ENCODE measurements around the gene CACNB1. TPM values are rescaled to one million over a fixed set of nuclear protein-coding genes. Genes with fewer than 3 reads are reported as not detected.

CACNB1 gene
- total and polyA plus RNA-seq, 2 experiments from 2014 or later = 1.9 to 4.2 TPM

GRCh38 chr17:39213852-39214251 lies 16.4 kb upstream of the CACNB1 start:
- no peaks in the 10 kb centered on the region for H3K9me3 ChIP-seq (ENCODE audit: low read depth)
- no peak overlapping the region for H3K27ac ChIP-seq
- TF ChIP-seq EZH2 (IDR thresholded peaks at IDR 0.05; ENCODE audit: borderline replicate concordance) (no peak), CTCF (IDR thresholded peaks at IDR 0.05; ENCODE audit: poor library complexity) (no peak), EZH2phosphoT487 (IDR thresholded peaks at IDR 0.05; ENCODE audit: low read depth, severe bottlenecking, unreplicated experiment) (no peak)
- no peak overlapping the region for H3K4me3 ChIP-seq
- no peak overlapping the region for H3K4me2 ChIP-seq
- H3K79me2 ChIP-seq = no peaks in the 10 kb centered on the region
- peak; percentile 50 for DNase-seq (ENCODE audit: low spot score)
- peaks cover 9% of the 10 kb centered on the region for H3K4me1 ChIP-seq (ENCODE audit: insufficient read depth)
- 65% methylated on average over 9 of the region's 9 CpGs for WGBS (ENCODE audit: low lambda C conversion rate, missing lambda C conversion rate)
- no peak overlapping the region for H2AFZ ChIP-seq
- no peaks in the 10 kb centered on the region for H4K20me1 ChIP-seq (ENCODE audit: insufficient read depth, poor library complexity, severe bottlenecking)
- peaks cover 47% of the 10 kb centered on the region for H3K27me3 ChIP-seq
- no peaks in the 10 kb centered on the region for H3K36me3 ChIP-seq (replicated peaks; ENCODE audit: insufficient read depth, low read depth)
- no peaks in the 10 kb centered on the region for H3K9me2 ChIP-seq (replicated peaks; ENCODE audit: insufficient read depth)

GRCh38 chr17:39212841-39213480 lies 15.5 kb upstream of the CACNB1 start:
- 72% methylated on average over 16 of the region's 16 CpGs for WGBS (ENCODE audit: low lambda C conversion rate, missing lambda C conversion rate)
- peaks cover 40% of the 10 kb centered on the region for H3K27me3 ChIP-seq

GRCh38 chr17:39212195-39212810 lies 14.8 kb upstream of the CACNB1 start:
- Histone ChIP-seq H3K79me2 (no peaks in the 10 kb centered on the region), H3K36me3 (replicated peaks; ENCODE audit: insufficient read depth, low read depth) (no peaks in the 10 kb centered on the region), H3K9me2 (replicated peaks; ENCODE audit: insufficient read depth) (no peaks in the 10 kb centered on the region), H3K4me3 (no peak overlapping the region), H3K9me3 (ENCODE audit: low read depth) (no peaks in the 10 kb centered on the region), H3K4me1 (ENCODE audit: insufficient read depth) (peaks cover 9% of the 10 kb centered on the region), H4K20me1 (ENCODE audit: insufficient read depth, poor library complexity, severe bottlenecking) (no peaks in the 10 kb centered on the region), H2AFZ (no peak overlapping the region), H3K27ac (no peak overlapping the region), H3K4me2 (no peak overlapping the region), H3K27me3 (peaks cover 33% of the 10 kb centered on the region)
- no peak for DNase-seq (ENCODE audit: low spot score)
- 89% methylated on average over 11 of the region's 11 CpGs for WGBS (ENCODE audit: low lambda C conversion rate, missing lambda C conversion rate)
- TF ChIP-seq EZH2 (IDR thresholded peaks at IDR 0.05; ENCODE audit: borderline replicate concordance) = no peak
- no peak for TF ChIP-seq CTCF (IDR thresholded peaks at IDR 0.05; ENCODE audit: poor library complexity)
- TF ChIP-seq EZH2phosphoT487 (IDR thresholded peaks at IDR 0.05; ENCODE audit: low read depth, severe bottlenecking, unreplicated experiment) = no peak

More at GRCh38 chr17:39212841-39213480, 15.5 kb upstream of the CACNB1 start:
- TF ChIP-seq EZH2phosphoT487 (IDR thresholded peaks at IDR 0.05; ENCODE audit: low read depth, severe bottlenecking, unreplicated experiment) (no peak), EZH2 (IDR thresholded peaks at IDR 0.05; ENCODE audit: borderline replicate concordance) (no peak), CTCF (IDR thresholded peaks at IDR 0.05; ENCODE audit: poor library complexity) (no peak)
- peaks cover 9% of the 10 kb centered on the region for H3K4me1 ChIP-seq (ENCODE audit: insufficient read depth)
- no peaks in the 10 kb centered on the region for H3K9me3 ChIP-seq (ENCODE audit: low read depth)
- no peak overlapping the region for H3K4me3 ChIP-seq
- no peaks in the 10 kb centered on the region for H4K20me1 ChIP-seq (ENCODE audit: insufficient read depth, poor library complexity, severe bottlenecking)
- H2AFZ ChIP-seq = no peak overlapping the region
- DNase-seq (ENCODE audit: low spot score) = no peak
- no peak overlapping the region for H3K27ac ChIP-seq
- no peaks in the 10 kb centered on the region for H3K36me3 ChIP-seq (replicated peaks; ENCODE audit: insufficient read depth, low read depth)
- no peaks in the 10 kb centered on the region for H3K79me2 ChIP-seq
- no peaks in the 10 kb centered on the region for H3K9me2 ChIP-seq (replicated peaks; ENCODE audit: insufficient read depth)
- no peak overlapping the region for H3K4me2 ChIP-seq

All from hepatocyte (in vitro differentiated cells).